GM19023 (cell line): Measurements from ENCODE around the gene TCF23.
"Not testable (repeated sequence)": the region's sequence is repeated elsewhere in the genome, so short reads cannot be mapped to it uniquely, and the experiment has no call there.

Experiments
- ATAC-seq: cut with Tn5 transposase; IDR thresholded peaks from one replicate; pipeline ENCODE4 v1.9.1; 2021; ENCODE audit warnings: mild to moderate bottlenecking, moderate library complexity; ENCODE audit not compliant: unreplicated experiment

Gene TCF23

DNA sequence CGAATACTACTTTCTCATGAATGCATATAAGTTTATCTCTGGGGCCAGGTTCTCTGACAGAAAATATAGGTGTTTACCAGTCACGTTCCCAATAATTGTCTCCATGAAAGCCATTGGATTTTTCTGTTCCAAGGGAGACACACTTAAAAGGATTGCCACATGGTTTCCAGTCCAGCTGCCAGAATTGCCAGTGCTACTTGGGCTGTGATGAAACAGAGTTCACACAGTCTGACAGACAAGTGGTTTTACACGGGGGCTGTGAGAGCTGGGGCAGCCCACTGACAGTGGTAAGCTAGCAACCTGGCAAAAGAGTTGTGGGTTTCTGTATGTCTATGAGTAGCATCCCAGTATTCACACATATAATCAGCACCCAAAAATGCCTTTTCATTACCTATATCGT, 35.3 kb downstream of the TCF23 start:
- ATAC-seq, result no peak

DNA sequence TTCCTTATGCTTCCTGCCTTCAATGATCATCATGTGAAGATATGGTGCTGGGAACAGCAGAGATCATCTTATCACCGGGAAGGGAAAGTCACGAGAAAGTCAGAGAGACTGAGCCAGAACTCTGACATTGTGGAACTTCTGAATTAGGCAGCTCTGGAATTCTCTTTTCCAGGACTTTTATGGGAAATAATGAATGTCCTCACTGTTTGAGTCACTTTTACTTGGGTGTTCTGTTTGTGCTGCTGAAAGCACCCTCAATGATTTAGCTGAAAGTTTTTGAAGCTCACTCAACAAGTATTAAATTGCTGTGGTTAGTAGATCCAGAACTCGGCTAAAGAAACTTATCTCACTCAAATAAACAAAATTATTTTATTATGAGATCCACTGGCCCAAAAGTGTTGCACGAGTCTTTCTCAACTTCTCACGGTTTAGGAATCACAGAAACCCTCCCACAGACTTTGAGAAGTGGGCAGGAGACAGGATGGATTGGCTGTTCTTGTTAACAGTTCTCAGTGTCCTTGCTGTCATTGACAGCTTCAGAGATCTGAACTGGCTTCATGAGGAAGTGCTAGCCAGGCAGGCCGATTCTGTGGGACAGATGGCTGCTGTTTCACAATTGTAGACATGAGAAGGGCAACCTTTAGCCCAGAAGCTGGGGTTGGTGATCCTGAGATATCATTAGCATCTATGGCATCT, 36.7 kb downstream of the TCF23 start:
- no peak for ATAC-seq

DNA sequence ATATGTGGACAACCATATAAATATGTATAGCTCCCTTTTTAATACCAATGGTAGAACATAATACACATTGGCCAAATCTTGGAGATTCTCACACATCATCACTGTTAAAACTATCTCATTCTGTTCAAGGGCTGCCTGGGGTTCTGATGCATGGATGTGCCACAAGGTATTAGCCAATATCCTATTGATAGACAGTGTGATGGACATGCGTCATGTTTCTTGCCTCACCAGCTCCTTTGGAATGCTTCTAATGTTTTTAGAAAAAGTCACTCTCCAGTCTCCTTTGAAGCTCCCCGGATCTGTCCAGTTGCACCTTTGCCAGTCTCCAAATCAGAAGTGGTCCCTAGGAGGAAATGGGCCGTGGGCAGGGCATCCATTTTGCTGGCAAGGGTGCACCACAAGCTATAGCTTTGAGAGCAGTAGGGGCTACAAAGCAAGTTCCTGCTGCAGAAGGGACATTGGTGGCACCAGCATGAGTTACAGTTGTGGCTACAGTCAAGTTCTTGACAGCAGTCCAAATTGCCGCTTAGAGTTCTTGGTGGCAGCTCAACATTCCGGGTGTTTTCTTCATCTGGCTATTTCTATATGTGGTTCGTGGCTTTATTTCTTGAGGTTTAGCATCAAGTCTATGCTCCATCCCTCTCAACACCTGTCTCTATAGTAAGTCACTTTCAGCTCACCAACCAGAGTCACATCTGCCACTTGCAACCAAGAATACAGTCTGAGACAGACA, 38.0 kb downstream of the TCF23 start:
- no peak for ATAC-seq

DNA sequence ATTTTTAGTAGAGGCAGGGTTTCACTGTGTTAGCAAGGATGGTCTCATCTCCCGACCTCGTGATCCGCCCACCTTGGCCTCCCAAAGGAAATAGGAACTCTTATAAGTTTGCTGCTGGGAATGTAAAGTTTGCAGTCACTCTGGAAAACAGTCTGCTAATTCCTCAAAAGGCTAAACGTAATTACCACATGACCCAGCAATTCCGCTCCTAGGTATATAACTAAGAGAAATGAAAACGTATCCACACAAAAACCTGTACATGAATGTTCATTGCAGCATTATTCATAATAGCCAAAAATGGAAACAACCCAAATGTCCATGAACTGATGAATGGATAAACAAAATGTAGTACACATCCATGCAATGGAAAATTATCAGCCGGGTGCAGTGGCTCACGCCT, 41.2 kb downstream of the TCF23 start:
- no peak for ATAC-seq

DNA sequence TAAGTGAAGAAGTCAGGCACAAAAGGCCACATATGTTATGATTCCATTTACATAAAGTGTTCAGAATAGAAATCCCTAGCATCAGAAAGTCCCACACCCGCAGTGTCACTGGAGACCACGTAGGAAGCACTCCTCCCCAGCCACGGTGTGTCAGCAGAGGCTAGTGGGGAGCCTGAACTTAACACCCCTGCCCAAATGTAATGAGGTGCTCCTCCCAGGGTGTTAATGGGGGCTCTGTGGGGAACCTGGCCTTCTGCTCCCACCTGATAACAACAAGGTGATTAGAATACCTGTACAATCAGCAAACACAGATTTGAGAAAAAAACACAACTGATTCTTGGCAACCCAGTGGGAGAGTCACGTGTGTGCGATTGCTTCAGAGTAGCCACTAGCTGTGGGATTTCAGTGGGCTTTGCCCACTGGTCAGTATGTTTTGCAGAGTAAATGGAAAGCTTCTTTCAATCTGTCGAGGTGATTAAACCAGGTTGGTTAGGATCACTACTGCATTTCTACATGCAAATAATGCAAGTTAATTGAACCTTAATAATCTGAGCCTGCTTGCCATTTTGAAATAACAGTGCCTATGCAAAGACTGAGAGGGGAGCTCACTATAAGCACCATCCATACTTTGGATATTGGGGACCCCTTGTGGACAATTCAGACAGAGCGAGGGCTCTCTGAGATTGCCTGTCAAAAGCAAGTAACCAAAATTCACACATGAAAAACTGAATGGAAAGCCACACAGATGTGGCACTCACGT, 42.4 kb downstream of the TCF23 start:
- ATAC-seq, result no peak

DNA sequence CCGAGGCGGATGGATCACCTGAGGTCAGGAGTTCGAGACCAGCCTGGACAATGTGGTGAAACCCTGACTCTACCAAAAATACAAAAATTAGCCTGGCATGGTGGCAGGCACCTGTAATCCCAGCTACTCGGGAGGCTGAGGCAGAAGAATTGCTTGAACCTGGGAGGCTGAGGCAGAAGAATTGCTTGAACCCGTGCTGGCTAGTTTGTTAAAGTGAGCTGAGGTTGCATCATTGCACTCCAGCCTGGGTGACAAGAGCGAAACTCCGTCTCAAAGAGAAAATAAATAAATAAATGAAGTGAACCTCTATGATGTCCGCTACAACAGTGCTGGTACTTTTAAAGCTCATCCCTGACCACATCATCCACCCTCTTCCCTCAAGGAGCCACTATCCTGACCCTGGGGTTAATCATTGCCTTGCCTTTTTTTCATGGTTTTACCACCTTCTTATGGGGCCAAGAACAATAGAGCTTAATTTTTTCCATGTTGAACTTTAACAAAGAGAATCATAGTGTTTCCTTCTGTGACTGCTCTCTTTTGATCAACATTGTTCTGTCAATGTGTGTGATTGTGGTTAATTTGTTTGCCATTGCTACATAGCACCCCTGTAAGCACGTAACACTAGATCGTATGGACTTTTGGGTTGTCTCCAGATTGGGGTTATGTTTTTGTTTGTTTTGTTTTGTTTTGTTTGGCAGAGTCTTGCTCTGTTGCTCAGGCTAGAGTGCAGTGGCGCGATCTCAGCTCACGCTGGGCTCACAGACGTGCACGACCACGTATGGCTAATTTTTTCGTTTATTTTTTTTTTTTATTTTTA, 45.9 kb downstream of the TCF23 start:
- ATAC-seq, result no peak

DNA sequence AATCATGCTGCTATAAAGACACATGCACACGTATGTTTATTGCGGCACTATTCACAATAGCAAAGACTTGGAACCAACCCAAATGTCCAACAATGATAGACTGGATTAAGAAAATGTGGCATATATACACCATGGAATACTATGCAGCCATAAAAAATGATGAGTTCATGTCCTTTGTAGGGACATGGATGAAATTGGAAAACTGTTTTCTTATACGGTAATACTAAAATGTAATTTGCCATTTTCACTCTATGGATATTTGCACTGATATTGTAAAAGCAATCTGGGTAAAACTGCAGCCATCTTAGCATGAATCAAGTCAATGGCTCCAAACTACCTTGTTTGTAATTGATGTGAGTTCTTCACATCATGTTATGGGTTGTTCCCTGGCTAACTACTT, 47.0 kb downstream of the TCF23 start:
- ATAC-seq, result not testable (repeated sequence)

DNA sequence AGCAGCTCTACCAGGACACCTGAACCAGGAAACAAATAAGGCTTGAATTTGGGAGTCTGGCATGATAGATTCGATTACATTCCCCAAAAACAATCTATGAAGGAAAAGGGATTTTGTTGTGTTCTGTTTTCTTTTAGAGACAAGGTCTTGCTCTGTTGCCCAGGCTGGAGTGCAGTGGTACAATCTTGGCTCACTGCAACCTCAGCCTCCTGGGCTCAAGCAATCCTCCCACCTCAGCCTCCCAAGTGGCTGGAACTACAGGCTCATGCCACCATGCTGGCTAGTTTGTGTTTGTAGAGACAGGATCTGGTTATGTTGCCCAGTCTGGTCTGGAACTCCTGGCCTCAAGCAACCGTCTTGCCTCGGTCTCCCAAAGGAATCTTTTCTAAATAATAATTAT, 49.3 kb downstream of the TCF23 start:
- not testable (repeated sequence) for ATAC-seq

DNA sequence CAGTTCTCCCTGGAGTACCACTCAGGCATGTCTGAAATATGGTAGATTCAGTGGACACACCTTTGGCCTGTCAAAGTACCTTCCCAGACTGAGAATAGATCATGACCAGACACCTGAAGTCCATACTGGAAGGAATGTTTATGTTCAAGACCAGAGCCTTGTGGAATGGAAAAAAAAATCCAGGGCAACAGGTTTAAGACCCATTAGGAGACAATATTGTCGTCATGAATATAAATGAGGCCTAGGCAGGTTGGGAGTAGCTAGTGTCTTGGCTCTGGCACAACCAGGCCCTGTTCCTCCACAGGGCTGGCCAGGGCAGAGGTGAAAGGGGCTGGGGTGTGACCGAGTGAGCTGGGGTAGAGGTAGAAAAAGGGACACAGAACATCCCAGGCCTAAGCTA, 49.8 kb downstream of the TCF23 start:
- no peak for ATAC-seq

DNA sequence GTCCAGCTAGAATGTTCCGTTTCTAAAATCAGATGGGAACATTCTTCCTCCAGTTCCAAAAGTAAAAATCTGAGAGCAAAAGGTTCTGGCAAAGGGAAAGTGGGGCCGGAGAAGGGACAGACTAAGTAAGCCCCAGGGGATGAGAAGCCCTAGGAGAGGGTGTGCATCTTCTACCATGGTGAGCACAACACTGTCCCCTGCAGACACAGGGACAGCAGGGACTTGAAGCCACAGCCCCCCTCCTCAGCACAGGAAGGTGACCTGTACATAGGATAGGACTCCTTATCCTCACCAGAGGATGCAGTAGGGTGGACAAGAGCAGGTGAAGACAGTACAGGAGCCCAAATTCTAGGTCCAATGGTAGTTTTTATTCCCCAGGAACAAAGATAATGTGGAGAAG, 50.4 kb downstream of the TCF23 start:
- no peak for ATAC-seq

DNA sequence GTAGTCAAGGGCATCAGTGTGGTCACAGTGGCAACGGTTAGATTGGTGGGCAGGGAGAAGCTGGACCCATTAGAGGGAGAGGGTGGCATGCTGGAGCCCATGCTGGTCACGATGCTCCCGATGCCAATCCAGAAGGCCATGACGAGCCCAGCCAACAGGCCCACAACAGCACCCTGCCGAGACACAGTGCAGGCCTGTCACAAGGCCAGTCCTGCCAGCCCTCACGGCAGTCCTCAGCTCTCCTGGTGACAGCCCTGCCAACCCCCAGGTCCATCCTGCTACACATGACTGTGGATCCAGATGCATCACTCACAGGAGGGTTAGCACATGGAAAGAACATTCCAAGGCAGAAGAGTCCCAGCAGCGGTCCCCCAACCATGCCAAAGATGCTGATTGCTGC, 52.9 kb downstream of the TCF23 start:
- ATAC-seq, result no peak

DNA sequence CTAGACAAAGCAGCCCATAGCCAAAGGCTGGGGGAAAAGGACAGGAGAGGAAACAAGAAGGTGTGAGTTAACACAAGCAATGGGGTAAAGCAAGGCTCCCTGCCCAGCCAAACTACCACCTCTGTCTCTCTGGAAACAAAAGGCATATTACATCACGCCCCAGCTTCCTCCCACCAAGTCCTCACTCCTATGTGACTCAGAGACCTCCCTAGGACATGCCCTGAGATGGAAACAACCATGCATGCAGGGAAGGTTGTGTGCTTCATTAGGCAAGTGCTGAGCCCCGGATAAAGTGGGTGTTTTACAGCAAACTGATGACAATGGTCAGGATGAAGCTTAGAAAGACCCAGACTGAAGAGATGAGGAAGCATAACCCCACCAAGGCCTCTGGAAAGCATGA, 54.0 kb downstream of the TCF23 start:
- ATAC-seq, result no peak

DNA sequence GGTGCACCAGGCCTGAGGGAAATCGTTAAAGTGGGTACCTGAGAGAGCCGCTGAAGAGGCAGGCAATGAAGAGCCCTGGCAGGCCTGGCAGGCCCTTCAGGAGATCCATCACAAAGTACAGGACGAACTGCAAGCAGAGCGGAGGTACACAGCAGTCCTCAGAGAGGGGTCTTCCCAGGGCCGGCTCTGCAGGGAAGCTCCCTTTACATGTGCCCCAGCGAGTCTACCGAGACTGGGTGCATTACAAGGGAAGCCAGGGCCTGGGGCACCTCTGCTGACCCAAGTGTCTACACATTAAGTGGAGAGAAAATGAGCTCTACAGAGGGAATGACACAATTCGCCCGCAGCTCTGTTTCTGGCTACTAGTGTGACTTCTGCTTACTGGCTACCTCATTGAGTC, 54.9 kb downstream of the TCF23 start:
- no peak for ATAC-seq

DNA sequence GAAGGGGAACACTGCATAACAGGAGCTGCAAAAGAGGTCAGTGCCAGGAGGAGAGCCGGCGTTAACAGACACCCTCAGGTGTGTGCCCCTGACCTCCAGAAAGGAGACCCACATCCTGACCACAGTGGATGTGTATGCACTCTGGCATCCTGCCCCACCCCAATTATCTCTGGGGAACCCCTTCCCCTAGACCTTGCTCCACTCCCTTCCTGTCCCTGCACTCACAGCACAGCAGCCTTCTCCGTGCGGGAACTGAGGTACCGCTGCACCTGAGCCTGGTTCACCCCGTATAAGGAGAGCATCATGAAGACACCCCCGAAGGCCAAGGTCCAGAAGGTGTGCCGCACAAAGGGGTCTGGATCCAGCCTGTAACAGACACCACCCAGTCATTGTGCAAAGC, 55.8 kb downstream of the TCF23 start:
- ATAC-seq, result no peak

DNA sequence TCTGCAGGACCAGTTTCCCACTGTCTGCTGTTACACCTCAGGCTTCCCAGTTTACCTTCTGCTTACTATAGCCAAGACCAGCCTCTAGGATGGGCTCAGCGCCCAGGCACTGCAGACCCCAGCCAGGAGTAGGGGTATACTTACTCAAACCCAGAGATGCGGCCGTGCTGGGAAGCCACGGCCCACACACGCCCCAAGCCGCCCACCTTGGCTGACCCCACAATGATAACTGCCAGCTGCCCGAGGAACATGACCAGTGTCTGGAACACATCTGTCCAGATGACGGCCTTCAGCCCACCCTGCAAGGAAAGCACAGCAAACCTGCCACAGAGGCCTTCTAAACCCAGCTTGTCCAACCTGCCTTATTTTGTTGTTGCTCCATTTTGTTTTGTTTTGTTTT, 56.4 kb downstream of the TCF23 start:
- no peak for ATAC-seq

DNA sequence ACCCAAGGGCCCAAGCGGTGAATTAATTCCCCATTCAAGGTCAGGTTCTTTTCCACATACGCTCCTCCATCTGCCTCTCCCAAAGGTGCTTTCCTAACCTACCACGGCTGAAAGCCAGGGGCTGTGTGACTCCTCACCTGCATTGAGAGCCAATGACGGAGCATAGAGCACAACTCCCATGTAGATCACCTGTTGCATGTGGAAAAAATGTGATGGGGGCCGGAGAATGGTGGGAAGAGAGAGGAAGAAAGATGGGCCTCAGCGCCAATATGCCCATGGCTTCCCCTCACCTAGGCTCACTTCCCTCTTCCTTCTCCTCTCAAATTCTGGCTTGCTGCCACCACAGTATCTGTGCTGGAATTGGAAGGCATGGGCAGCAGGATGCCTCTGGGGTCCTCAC, 57.5 kb downstream of the TCF23 start:
- no peak for ATAC-seq
